Activated naive CD4-positive, alpha-beta T cell treated with anti-CD3 and anti-CD28 coated beads for 36 hours (primary cell): ENCODE data around the gene ZC3H10. TPM values are rescaled to one million over a fixed set of nuclear protein-coding genes. Genes with fewer than 3 reads are reported as not detected.
"Not testable (repeated sequence)": the region's sequence is repeated elsewhere in the genome, so short reads cannot be mapped to it uniquely, and the experiment has no call there.

Source experiments
- CTCF ChIA-PET: fragments of 350-600 bp; sonication (Branson Sonifier 250); formaldehyde crosslinking; loops from one replicate; lab custom pipeline; 2021; ENCODE audit warnings: antibody characterized with exemption; lab: Charles Lee
- DNase-seq: peaks from one replicate; pipeline ENCODE4 v3.0.0-alpha.2; 2020
- H3K27ac Mint-ChIP-seq: one replicate; pipeline ENCODE4 v1.8.0; 2021; ENCODE audit warnings: mild to moderate bottlenecking, mixed read lengths
- H3K27me3 Mint-ChIP-seq: one replicate; pipeline ENCODE4 v1.8.0; 2021; ENCODE audit warnings: low read depth, mixed read lengths
- H3K36me3 Mint-ChIP-seq: one replicate; pipeline ENCODE4 v1.8.0; 2021; ENCODE audit warnings: low read depth, mixed read lengths
- H3K4me1 Mint-ChIP-seq: one replicate; pipeline ENCODE4 v1.8.0; 2021; ENCODE audit warnings: low read depth, mixed read lengths
- H3K4me3 Mint-ChIP-seq: one replicate; pipeline ENCODE4 v1.8.0; 2021; ENCODE audit warnings: mild to moderate bottlenecking, moderate library complexity, mixed read lengths
- H3K9me3 Mint-ChIP-seq: one replicate; pipeline ENCODE4 v1.8.0; 2021; ENCODE audit warnings: mixed read lengths
- intact Hi-C: fragments of 100-400 bp; cut with micrococcal nuclease; formaldehyde crosslinking; loops from one replicate; pipeline ENCODE4 v1.15.1; 2023
- total RNA-seq, 2 experiments: library from RNA; stranded (reverse); gene quantifications; one replicate each; pipeline ENCODE4 v1.2.3, GENCODE V29; 2021

ZC3H10 gene
- total RNA-seq, 2 experiments from 2014 or later = 6.4 to 6.6 TPM

GRCh38 chr12:56103823-56104108 is 14.3 kb upstream of the ZC3H10 start:
- no peaks in the 10 kb centered on the region for H3K27me3 Mint-ChIP-seq

GRCh38 chr12:56104109-56104814 is 13.8 kb upstream of the ZC3H10 start, which contains the start of gene PA2G4:
TSS of gene PA2G4 (plus strand) at chr12:56104559. CDS start at chr12:56104738, 179 bp downstream.
- intact Hi-C loops = loop anchor here (1.0 to 5.0 kb wide), 15 partner anchors 12 to 388 kb away; partner anchors contain the start of genes BLOC1S1, CD63, DNAJC14 and ESYT1
- Mint-ChIP-seq H3K4me3 (peak within 1 kb of the TSS; percentile 99), H3K27me3 (no peaks in the 10 kb centered on the region), H3K36me3 (peaks cover 42% of the 10 kb centered on the region), H3K27ac (peak within 1 kb of the TSS; percentile 99), H3K4me1 (peaks cover 38% of the 10 kb centered on the region), H3K9me3 (no peaks in the 10 kb centered on the region)
- DNase-seq = peak; percentile 99
- CTCF ChIA-PET = interaction anchor here (0.5 to 3.3 kb wide), 13 partner anchors 11 to 366 kb away, joined by 3 to 22 read pairs (median 6); partner anchors contain the start of genes ERBB3, SMARCC2, STAT2 and ZC3H10

More at GRCh38 chr12:56103823-56104108, 14.3 kb upstream of the ZC3H10 start:
- CTCF ChIA-PET = interaction anchor here (0.6 to 3.3 kb wide), 8 partner anchors 15 to 366 kb away, joined by 3 to 22 read pairs (median 8); partner anchors contain the start of genes SMARCC2 and ZC3H10
- H3K36me3 Mint-ChIP-seq = peaks cover 40% of the 10 kb centered on the region
- no peaks in the 10 kb centered on the region for H3K9me3 Mint-ChIP-seq
- peak overlapping the region; percentile 99 for H3K27ac Mint-ChIP-seq
- DNase-seq = no peak
- H3K4me1 Mint-ChIP-seq = peaks cover 38% of the 10 kb centered on the region
- H3K4me3 Mint-ChIP-seq = peak overlapping the region; percentile 99
- intact Hi-C loops = loop anchor here (1.0 to 5.0 kb wide), 15 partner anchors 13 to 387 kb away; partner anchors contain the start of genes BLOC1S1, CD63, DNAJC14 and ESYT1

GRCh38 chr12:56104815-56105608 is 13.1 kb upstream of the ZC3H10 start:
- peaks cover 38% of the 10 kb centered on the region for H3K4me1 Mint-ChIP-seq
- peak; percentile 42 for DNase-seq
- H3K36me3 Mint-ChIP-seq = peaks cover 48% of the 10 kb centered on the region
- peak overlapping the region; percentile 99 for H3K4me3 Mint-ChIP-seq
- no peaks in the 10 kb centered on the region for H3K27me3 Mint-ChIP-seq
- H3K9me3 Mint-ChIP-seq = no peaks in the 10 kb centered on the region
- H3K27ac Mint-ChIP-seq = peak overlapping the region; percentile 99
- CTCF ChIA-PET = interaction anchor here (0.5 to 3.0 kb wide), 10 partner anchors 10 to 255 kb away, joined by 3 to 18 read pairs (median 5); partner anchors contain the start of genes ERBB3, SMARCC2, STAT2 and ZC3H10
- intact Hi-C loops = loop anchor here (1.0 to 5.0 kb wide), 15 partner anchors 11 to 389 kb away; partner anchors contain the start of genes BLOC1S1, CD63, DNAJC14 and ESYT1

- DNase-seq = no peak
- Mint-ChIP-seq H3K27ac (peak overlapping the region; percentile 99), H3K27me3 (no peaks in the 10 kb centered on the region), H3K4me1 (peaks cover 38% of the 10 kb centered on the region), H3K36me3 (peaks cover 53% of the 10 kb centered on the region), H3K4me3 (peak overlapping the region; percentile 99), H3K9me3 (no peaks in the 10 kb centered on the region)
- CTCF ChIA-PET = interaction anchor here (0.6 to 3.0 kb wide), 5 partner anchors 10 to 84 kb away, joined by 3 to 18 read pairs (median 10); partner anchors contain the start of genes SMARCC2 and ZC3H10
- intact Hi-C loops = loop anchor here (2.0 kb wide), 1 partner anchor 23 kb away; the partner anchor contains the start of gene ESYT1
Measured at GRCh38 chr12:56105609-56105902, 12.5 kb upstream of the ZC3H10 start.

- H3K36me3 Mint-ChIP-seq = peaks cover 67% of the 10 kb centered on the region
- peaks cover 33% of the 10 kb centered on the region for H3K4me1 Mint-ChIP-seq
- H3K27ac Mint-ChIP-seq = no peak overlapping the region
- H3K4me3 Mint-ChIP-seq = no peak overlapping the region
- no peaks in the 10 kb centered on the region for H3K9me3 Mint-ChIP-seq
- CTCF ChIA-PET = interaction anchor here (1.6 to 2.4 kb wide), 2 partner anchors 11 to 61 kb away, joined by 3 to 13 read pairs; partner anchors contain the start of gene ZC3H10
- H3K27me3 Mint-ChIP-seq = no peaks in the 10 kb centered on the region
- intact Hi-C loops = no loop called here
- no peak for DNase-seq
Measured at GRCh38 chr12:56107242-56107641, 10.8 kb upstream of the ZC3H10 start.

GRCh38 chr12:56110571-56110970 is 7.5 kb upstream of the ZC3H10 start:
- no peak overlapping the region for H3K4me3 Mint-ChIP-seq
- peak overlapping the region; percentile 61 for H3K27ac Mint-ChIP-seq
- H3K9me3 Mint-ChIP-seq = no peaks in the 10 kb centered on the region
- peaks cover 68% of the 10 kb centered on the region for H3K36me3 Mint-ChIP-seq
- DNase-seq = no peak
- intact Hi-C loops = loop anchor here (10.0 kb wide), 1 partner anchor 1126 kb away; the partner anchor contains the start of gene TESPA1
- no peaks in the 10 kb centered on the region for H3K27me3 Mint-ChIP-seq
- CTCF ChIA-PET = interaction anchor here (0.7 to 1.4 kb wide), 4 partner anchors 9 to 127 kb away, joined by 3 to 5 read pairs (median 3); partner anchors contain the start of gene ERBB3
- peaks cover 18% of the 10 kb centered on the region for H3K4me1 Mint-ChIP-seq

GRCh38 chr12:56114084-56114483 is 4.0 kb upstream of the ZC3H10 start:
- Mint-ChIP-seq H3K27ac (peak overlapping the region; percentile 61), H3K36me3 (peaks cover 55% of the 10 kb centered on the region), H3K4me3 (no peak overlapping the region), H3K4me1 (peaks cover 11% of the 10 kb centered on the region), H3K9me3 (no peaks in the 10 kb centered on the region), H3K27me3 (no peaks in the 10 kb centered on the region)
- DNase-seq = no peak
- intact Hi-C loops = loop anchor here (10.0 kb wide), 1 partner anchor 1129 kb away; the partner anchor contains the start of gene TESPA1
- CTCF ChIA-PET = interaction anchor here (1.1 kb wide), 1 partner anchor 14 kb away, joined by 3 read pairs; the partner anchor contains the start of gene ESYT1

- CTCF ChIA-PET = interaction anchor here (1.6 kb wide), 1 partner anchor 10 kb away, joined by 6 read pairs; no protein-coding TSS in a partner anchor
- H3K27me3 Mint-ChIP-seq = no peaks in the 10 kb centered on the region
- H3K36me3 Mint-ChIP-seq = peaks cover 46% of the 10 kb centered on the region
- intact Hi-C loops = loop anchor here (5.0 to 10.0 kb wide), 2 partner anchors 522 to 1131 kb away; partner anchors contain the start of gene TESPA1
- DNase-seq = no peak
- peaks cover 22% of the 10 kb centered on the region for H3K4me1 Mint-ChIP-seq
- peak overlapping the region; percentile 97 for H3K4me3 Mint-ChIP-seq
- H3K27ac Mint-ChIP-seq = peak overlapping the region; percentile 99
- no peaks in the 10 kb centered on the region for H3K9me3 Mint-ChIP-seq
Measured at GRCh38 chr12:56115329-56115728, 2.7 kb upstream of the ZC3H10 start.

GRCh38 chr12:56116267-56117081 is 1.6 kb upstream of the ZC3H10 start, which contains the start of gene RPL41:
TSS of gene RPL41 (plus strand) at chr12:56116633.
- CTCF ChIA-PET = interaction anchor here (0.6 to 3.7 kb wide), 6 partner anchors 10 to 379 kb away, joined by 3 to 30 read pairs (median 5); partner anchors contain the start of gene RNF41
- Mint-ChIP-seq H3K9me3 (no peaks in the 10 kb centered on the region), H3K27ac (peak within 1 kb of the TSS; percentile 99), H3K4me1 (peaks cover 23% of the 10 kb centered on the region), H3K27me3 (no peaks in the 10 kb centered on the region), H3K36me3 (peaks cover 41% of the 10 kb centered on the region), H3K4me3 (peak within 1 kb of the TSS; percentile 97)
- peak; percentile 96 for DNase-seq
- intact Hi-C loops = loop anchor here (1.0 to 10.0 kb wide), 7 partner anchors 12 to 1132 kb away; partner anchors contain the start of genes BLOC1S1, PA2G4, RPS26 and TESPA1

GRCh38 chr12:56117082-56117706 is 872 bp upstream of the ZC3H10 start:
- H3K36me3 Mint-ChIP-seq = peaks cover 37% of the 10 kb centered on the region
- CTCF ChIA-PET = interaction anchor here (0.6 to 3.7 kb wide), 12 partner anchors 9 to 380 kb away, joined by 3 to 30 read pairs (median 6); partner anchors contain the start of genes IL23A, RAB5B, RNF41 and STAT2
- H3K4me3 Mint-ChIP-seq = peak overlapping the region; percentile 97
- H3K9me3 Mint-ChIP-seq, H3K27me3 Mint-ChIP-seq, DNase-seq: not testable (repeated sequence)
- intact Hi-C loops = loop anchor here (5.0 to 10.0 kb wide), 2 partner anchors 520 to 1132 kb away; partner anchors contain the start of gene TESPA1
- peak overlapping the region; percentile 99 for H3K27ac Mint-ChIP-seq
- H3K4me1 Mint-ChIP-seq = peaks cover 23% of the 10 kb centered on the region
